Measurements from ENCODE around the gene EIF4E3.

Gene EIF4E3

DNA sequence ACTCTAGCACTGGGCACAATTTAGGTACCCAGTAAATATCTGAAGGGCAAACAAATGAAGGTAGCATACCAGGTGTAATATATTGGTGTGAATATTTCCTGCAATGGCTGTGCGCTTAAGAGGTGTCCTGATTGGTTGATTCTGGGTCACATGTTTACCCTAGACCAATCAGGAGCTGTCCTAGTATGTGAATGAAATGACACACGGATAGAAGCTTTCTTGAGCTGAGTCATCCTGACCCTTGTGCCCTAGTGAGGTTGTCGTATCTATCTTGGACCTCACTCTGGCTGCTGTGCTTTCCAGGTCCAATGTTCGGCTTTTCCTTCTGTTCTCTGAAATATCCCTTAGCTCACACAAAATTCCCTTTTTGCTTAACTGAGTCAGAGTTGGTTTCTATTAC lies 83.5 kb downstream of the EIF4E3 start:
- no peak for ATAC-seq
- no peak for TF ChIP-seq BACH2 (CRISPR knock-in tag; IDR thresholded peaks at IDR 0.05; ENCODE audit: borderline replicate concordance)
- TF ChIP-seq CSDC2 (CRISPR knock-in tag; IDR thresholded peaks at IDR 0.05), result no peak
- TF ChIP-seq, protein P1, sequence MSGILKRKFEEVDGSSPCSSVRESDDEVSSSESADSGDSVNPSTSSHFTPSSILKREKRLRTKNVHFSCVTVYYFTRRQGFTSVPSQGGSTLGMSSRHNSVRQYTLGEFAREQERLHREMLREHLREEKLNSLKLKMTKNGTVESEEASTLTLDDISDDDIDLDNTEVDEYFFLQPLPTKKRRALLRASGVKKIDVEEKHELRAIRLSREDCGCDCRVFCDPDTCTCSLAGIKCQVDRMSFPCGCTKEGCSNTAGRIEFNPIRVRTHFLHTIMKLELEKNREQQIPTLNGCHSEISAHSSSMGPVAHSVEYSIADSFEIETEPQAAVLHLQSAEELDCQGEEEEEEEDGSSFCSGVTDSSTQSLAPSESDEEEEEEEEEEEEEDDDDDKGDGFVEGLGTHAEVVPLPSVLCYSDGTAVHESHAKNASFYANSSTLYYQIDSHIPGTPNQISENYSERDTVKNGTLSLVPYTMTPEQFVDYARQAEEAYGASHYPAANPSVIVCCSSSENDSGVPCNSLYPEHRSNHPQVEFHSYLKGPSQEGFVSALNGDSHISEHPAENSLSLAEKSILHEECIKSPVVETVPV (CRISPR knock-in tag; IDR thresholded peaks at IDR 0.05), result no peak
- no peak for TF ChIP-seq ZC3H10 (CRISPR knock-in tag; IDR thresholded peaks at IDR 0.05)
- TF ChIP-seq OSR1 (CRISPR knock-in tag; IDR thresholded peaks at IDR 0.05), result no peak
- TF ChIP-seq POU6F1 (CRISPR knock-in tag; IDR thresholded peaks at IDR 0.05; ENCODE audit: borderline replicate concordance, low read depth), result no peak
- TF ChIP-seq ZFP30 (CRISPR knock-in tag; IDR thresholded peaks at IDR 0.05), result no peak
- TF ChIP-seq PPARA (CRISPR knock-in tag; IDR thresholded peaks at IDR 0.05; ENCODE audit: borderline replicate concordance), result no peak
- no peak for TF ChIP-seq ZNF8 (CRISPR knock-in tag; IDR thresholded peaks at IDR 0.05)
- TF ChIP-seq, protein P2, sequence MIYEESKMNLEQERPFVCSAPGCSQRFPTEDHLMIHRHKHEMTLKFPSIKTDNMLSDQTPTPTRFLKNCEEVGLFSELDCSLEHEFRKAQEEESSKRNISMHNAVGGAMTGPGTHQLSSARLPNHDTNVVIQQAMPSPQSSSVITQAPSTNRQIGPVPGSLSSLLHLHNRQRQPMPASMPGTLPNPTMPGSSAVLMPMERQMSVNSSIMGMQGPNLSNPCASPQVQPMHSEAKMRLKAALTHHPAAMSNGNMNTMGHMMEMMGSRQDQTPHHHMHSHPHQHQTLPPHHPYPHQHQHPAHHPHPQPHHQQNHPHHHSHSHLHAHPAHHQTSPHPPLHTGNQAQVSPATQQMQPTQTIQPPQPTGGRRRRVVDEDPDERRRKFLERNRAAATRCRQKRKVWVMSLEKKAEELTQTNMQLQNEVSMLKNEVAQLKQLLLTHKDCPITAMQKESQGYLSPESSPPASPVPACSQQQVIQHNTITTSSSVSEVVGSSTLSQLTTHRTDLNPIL (CRISPR knock-in tag; IDR thresholded peaks at IDR 0.05; ENCODE audit: low read depth), result no peak
- no peak for TF ChIP-seq RARB (CRISPR knock-in tag; IDR thresholded peaks at IDR 0.05)
- no peak for TF ChIP-seq ZFP3 (CRISPR knock-in tag; IDR thresholded peaks at IDR 0.05)
- TF ChIP-seq, protein P3, sequence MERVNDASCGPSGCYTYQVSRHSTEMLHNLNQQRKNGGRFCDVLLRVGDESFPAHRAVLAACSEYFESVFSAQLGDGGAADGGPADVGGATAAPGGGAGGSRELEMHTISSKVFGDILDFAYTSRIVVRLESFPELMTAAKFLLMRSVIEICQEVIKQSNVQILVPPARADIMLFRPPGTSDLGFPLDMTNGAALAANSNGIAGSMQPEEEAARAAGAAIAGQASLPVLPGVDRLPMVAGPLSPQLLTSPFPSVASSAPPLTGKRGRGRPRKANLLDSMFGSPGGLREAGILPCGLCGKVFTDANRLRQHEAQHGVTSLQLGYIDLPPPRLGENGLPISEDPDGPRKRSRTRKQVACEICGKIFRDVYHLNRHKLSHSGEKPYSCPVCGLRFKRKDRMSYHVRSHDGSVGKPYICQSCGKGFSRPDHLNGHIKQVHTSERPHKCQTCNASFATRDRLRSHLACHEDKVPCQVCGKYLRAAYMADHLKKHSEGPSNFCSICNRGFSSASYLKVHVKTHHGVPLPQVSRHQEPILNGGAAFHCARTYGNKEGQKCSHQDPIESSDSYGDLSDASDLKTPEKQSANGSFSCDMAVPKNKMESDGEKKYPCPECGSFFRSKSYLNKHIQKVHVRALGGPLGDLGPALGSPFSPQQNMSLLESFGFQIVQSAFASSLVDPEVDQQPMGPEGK (CRISPR knock-in tag; IDR thresholded peaks at IDR 0.05; ENCODE audit: borderline replicate concordance), result no peak

- TF ChIP-seq, protein P4, sequence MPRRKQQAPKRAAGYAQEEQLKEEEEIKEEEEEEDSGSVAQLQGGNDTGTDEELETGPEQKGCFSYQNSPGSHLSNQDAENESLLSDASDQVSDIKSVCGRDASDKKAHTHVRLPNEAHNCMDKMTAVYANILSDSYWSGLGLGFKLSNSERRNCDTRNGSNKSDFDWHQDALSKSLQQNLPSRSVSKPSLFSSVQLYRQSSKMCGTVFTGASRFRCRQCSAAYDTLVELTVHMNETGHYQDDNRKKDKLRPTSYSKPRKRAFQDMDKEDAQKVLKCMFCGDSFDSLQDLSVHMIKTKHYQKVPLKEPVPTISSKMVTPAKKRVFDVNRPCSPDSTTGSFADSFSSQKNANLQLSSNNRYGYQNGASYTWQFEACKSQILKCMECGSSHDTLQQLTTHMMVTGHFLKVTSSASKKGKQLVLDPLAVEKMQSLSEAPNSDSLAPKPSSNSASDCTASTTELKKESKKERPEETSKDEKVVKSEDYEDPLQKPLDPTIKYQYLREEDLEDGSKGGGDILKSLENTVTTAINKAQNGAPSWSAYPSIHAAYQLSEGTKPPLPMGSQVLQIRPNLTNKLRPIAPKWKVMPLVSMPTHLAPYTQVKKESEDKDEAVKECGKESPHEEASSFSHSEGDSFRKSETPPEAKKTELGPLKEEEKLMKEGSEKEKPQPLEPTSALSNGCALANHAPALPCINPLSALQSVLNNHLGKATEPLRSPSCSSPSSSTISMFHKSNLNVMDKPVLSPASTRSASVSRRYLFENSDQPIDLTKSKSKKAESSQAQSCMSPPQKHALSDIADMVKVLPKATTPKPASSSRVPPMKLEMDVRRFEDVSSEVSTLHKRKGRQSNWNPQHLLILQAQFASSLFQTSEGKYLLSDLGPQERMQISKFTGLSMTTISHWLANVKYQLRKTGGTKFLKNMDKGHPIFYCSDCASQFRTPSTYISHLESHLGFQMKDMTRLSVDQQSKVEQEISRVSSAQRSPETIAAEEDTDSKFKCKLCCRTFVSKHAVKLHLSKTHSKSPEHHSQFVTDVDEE (CRISPR knock-in tag; IDR thresholded peaks at IDR 0.05), result no peak
- no peak for TF ChIP-seq RARB (CRISPR knock-in tag; IDR thresholded peaks at IDR 0.05)
- no peak for TF ChIP-seq ZC3H10 (CRISPR knock-in tag; IDR thresholded peaks at IDR 0.05)
- no peak for TF ChIP-seq SNAI2 (CRISPR knock-in tag; IDR thresholded peaks at IDR 0.05)
- TF ChIP-seq ESRRG (CRISPR knock-in tag; IDR thresholded peaks at IDR 0.05), result no peak
- TF ChIP-seq ISL1 (CRISPR knock-in tag; IDR thresholded peaks at IDR 0.05), result no peak
These were observed 84.7 kb downstream of the EIF4E3 start for GRCh38 chr3:71640331-71640983.

DNA sequence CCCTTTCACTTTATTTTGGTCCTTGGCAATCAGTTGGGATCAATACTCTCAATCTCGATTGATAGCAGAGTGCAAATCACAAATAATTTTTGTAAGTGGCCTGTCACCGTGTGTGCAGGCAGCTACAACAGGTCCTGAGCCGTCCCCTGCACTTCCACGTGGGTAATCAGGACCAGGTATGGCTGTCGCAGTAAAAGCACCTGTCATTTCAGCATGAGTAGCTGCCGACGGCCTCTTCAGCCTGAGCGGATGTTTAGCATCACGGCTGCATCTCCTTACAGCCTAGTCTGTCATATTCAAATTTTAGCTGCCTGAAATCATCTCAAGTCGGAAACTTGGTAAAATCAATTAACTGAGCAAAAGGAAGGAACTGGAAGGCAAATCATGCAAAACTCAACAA lies 88.7 kb downstream of the EIF4E3 start:
- TF ChIP-seq TCF4 (CRISPR knock-in tag; IDR thresholded peaks at IDR 0.05; ENCODE audit: borderline replicate concordance), result no peak
- no peak for TF ChIP-seq POU6F1 (CRISPR knock-in tag; IDR thresholded peaks at IDR 0.05; ENCODE audit: borderline replicate concordance, low read depth)
- TF ChIP-seq, protein P2 (CRISPR knock-in tag; IDR thresholded peaks at IDR 0.05; ENCODE audit: low read depth), result no peak
- TF ChIP-seq OSR1 (CRISPR knock-in tag; IDR thresholded peaks at IDR 0.05), result no peak
- TF ChIP-seq, protein P3 (CRISPR knock-in tag; IDR thresholded peaks at IDR 0.05; ENCODE audit: borderline replicate concordance), result no peak
- TF ChIP-seq ZC3H10 (CRISPR knock-in tag; IDR thresholded peaks at IDR 0.05), result no peak
- TF ChIP-seq ARNTL (CRISPR knock-in tag; IDR thresholded peaks at IDR 0.05; ENCODE audit: borderline replicate concordance, low read depth), result no peak
- TF ChIP-seq ZNF8 (CRISPR knock-in tag; IDR thresholded peaks at IDR 0.05), result no peak
- TF ChIP-seq ZFP3 (CRISPR knock-in tag; IDR thresholded peaks at IDR 0.05), result no peak
- no peak for ATAC-seq

More at GRCh38 chr3:71640331-71640983, 84.7 kb downstream of the EIF4E3 start:
- no peak for ATAC-seq
